Measurements from ENCODE around the gene KIRREL3. TPM values are rescaled to one million over a fixed set of nuclear protein-coding genes. Genes with fewer than 3 reads are reported as not detected.

The KIRREL3 gene
- total RNA-seq, 1 experiment from 2014 or later: not detected

GRCh38 chr11:126526471-126526870 lies 474.1 kb downstream of the KIRREL3 start:
- in situ Hi-C loops (cut with HindIII; ENCODE audit: low pct_unique_long_range_greater_than_20kb, low sequenced_read_pairs): no loop called here
- DNase-seq (ENCODE audit: low read depth, low spot score): no peak

- in situ Hi-C loops (cut with HindIII; ENCODE audit: low pct_unique_long_range_greater_than_20kb, low sequenced_read_pairs): no loop called here
- peak; percentile 15 for DNase-seq (ENCODE audit: low read depth, low spot score)
Observed at GRCh38 chr11:126525702-126526101, 474.9 kb downstream of the KIRREL3 start.

GRCh38 chr11:126525216-126525615 lies 475.4 kb downstream of the KIRREL3 start:
- no peak for DNase-seq (ENCODE audit: low read depth, low spot score)
- in situ Hi-C loops (cut with HindIII; ENCODE audit: low pct_unique_long_range_greater_than_20kb, low sequenced_read_pairs): no loop called here

- in situ Hi-C loops (cut with HindIII; ENCODE audit: low pct_unique_long_range_greater_than_20kb, low sequenced_read_pairs): no loop called here
- DNase-seq (ENCODE audit: low read depth, low spot score): no peak
Observed at GRCh38 chr11:126523441-126524205, 476.9 kb downstream of the KIRREL3 start.

- DNase-seq (ENCODE audit: low read depth, low spot score): no peak
- in situ Hi-C loops (cut with HindIII; ENCODE audit: low pct_unique_long_range_greater_than_20kb, low sequenced_read_pairs): no loop called here
Observed at GRCh38 chr11:126522606-126523005, 478.0 kb downstream of the KIRREL3 start.

GRCh38 chr11:126522152-126522551 lies 478.4 kb downstream of the KIRREL3 start:
- no peak for DNase-seq (ENCODE audit: low read depth, low spot score)
- in situ Hi-C loops (cut with HindIII; ENCODE audit: low pct_unique_long_range_greater_than_20kb, low sequenced_read_pairs): no loop called here

GRCh38 chr11:126521196-126521595 lies 479.4 kb downstream of the KIRREL3 start:
- in situ Hi-C loops (cut with HindIII; ENCODE audit: low pct_unique_long_range_greater_than_20kb, low sequenced_read_pairs): no loop called here
- DNase-seq (ENCODE audit: low read depth, low spot score): no peak

GRCh38 chr11:126519764-126520734 lies 480.5 kb downstream of the KIRREL3 start:
- DNase-seq (ENCODE audit: low read depth, low spot score): no peak
- in situ Hi-C loops (cut with HindIII; ENCODE audit: low pct_unique_long_range_greater_than_20kb, low sequenced_read_pairs): no loop called here

- in situ Hi-C loops (cut with HindIII; ENCODE audit: low pct_unique_long_range_greater_than_20kb, low sequenced_read_pairs): no loop called here
- DNase-seq (ENCODE audit: low read depth, low spot score): no peak
Observed at GRCh38 chr11:126518972-126519690, 481.4 kb downstream of the KIRREL3 start.

- DNase-seq (ENCODE audit: low read depth, low spot score): no peak
- in situ Hi-C loops (cut with HindIII; ENCODE audit: low pct_unique_long_range_greater_than_20kb, low sequenced_read_pairs): no loop called here
Observed at GRCh38 chr11:126518071-126518971, 482.2 kb downstream of the KIRREL3 start.

- in situ Hi-C loops (cut with HindIII; ENCODE audit: low pct_unique_long_range_greater_than_20kb, low sequenced_read_pairs): no loop called here
- DNase-seq (ENCODE audit: low read depth, low spot score): no peak
Observed at GRCh38 chr11:126515501-126515900, 485.1 kb downstream of the KIRREL3 start.

GRCh38 chr11:126514061-126514693 lies 486.4 kb downstream of the KIRREL3 start:
- in situ Hi-C loops (cut with HindIII; ENCODE audit: low pct_unique_long_range_greater_than_20kb, low sequenced_read_pairs): no loop called here

GRCh38 chr11:126512741-126513715 lies 487.5 kb downstream of the KIRREL3 start:
- DNase-seq (ENCODE audit: low read depth, low spot score): no peak
- in situ Hi-C loops (cut with HindIII; ENCODE audit: low pct_unique_long_range_greater_than_20kb, low sequenced_read_pairs): no loop called here

More at GRCh38 chr11:126514061-126514693, 486.4 kb downstream of the KIRREL3 start:
- no peak for DNase-seq (ENCODE audit: low read depth, low spot score)

GRCh38 chr11:126512251-126512650 lies 488.3 kb downstream of the KIRREL3 start:
- DNase-seq (ENCODE audit: low read depth, low spot score): no peak
- in situ Hi-C loops (cut with HindIII; ENCODE audit: low pct_unique_long_range_greater_than_20kb, low sequenced_read_pairs): no loop called here

GRCh38 chr11:126511475-126512115 lies 489.0 kb downstream of the KIRREL3 start:
- in situ Hi-C loops (cut with HindIII; ENCODE audit: low pct_unique_long_range_greater_than_20kb, low sequenced_read_pairs): no loop called here

More at GRCh38 chr11:126511475-126512115, 489.0 kb downstream of the KIRREL3 start:
- DNase-seq (ENCODE audit: low read depth, low spot score): no peak
